Upper lobe of left lung (tissue), 4 donors: ENCODE results near the gene FBXL3.

ENCODE experiments used
- POLR2A ChIP-seq, 4 donors: fragments of 450-650 bp; IDR thresholded peaks; one replicate each; pipeline ENCODE4 v1.5.1; 2016 to 2017; ENCODE audit warnings: antibody characterized with exemption in 4 of 4, mild to moderate bottlenecking in 2 of 4
- TF ChIP-seq, protein P1 (sequence below), 6 experiments: fragments of 450-650 bp in 4 of 6; fragments of 200-600 bp in 2 of 6; sonication (generic) in 2 of 6; IDR thresholded peaks; one replicate each; pipeline ENCODE4 v1.5.1; 2016 to 2019; ENCODE audit warnings: antibody characterized with exemption in 6 of 6

- TF ChIP-seq POLR2A (IDR thresholded peaks at IDR 0.05), result no peak
- TF ChIP-seq, protein P1, sequence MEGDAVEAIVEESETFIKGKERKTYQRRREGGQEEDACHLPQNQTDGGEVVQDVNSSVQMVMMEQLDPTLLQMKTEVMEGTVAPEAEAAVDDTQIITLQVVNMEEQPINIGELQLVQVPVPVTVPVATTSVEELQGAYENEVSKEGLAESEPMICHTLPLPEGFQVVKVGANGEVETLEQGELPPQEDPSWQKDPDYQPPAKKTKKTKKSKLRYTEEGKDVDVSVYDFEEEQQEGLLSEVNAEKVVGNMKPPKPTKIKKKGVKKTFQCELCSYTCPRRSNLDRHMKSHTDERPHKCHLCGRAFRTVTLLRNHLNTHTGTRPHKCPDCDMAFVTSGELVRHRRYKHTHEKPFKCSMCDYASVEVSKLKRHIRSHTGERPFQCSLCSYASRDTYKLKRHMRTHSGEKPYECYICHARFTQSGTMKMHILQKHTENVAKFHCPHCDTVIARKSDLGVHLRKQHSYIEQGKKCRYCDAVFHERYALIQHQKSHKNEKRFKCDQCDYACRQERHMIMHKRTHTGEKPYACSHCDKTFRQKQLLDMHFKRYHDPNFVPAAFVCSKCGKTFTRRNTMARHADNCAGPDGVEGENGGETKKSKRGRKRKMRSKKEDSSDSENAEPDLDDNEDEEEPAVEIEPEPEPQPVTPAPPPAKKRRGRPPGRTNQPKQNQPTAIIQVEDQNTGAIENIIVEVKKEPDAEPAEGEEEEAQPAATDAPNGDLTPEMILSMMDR (IDR thresholded peaks at IDR 0.05), result no peak
Observed at GRCh38 chr13:76958841-76959432, 68.0 kb downstream of the FBXL3 start.
